Astrocyte of the cerebellum (primary cell): ENCODE data around the gene KCNJ10.

Experiments used
- DNase-seq: peaks from one replicate; pipeline ENCODE4 v3.0.0-alpha.2; 2011; ENCODE audit warnings: low read depth
- H3K4me3 ChIP-seq: 2 replicates; pipeline ENCODE4 v1.5.1; 2011; ENCODE audit warnings: mild to moderate bottlenecking, low read depth, low read length, moderate library complexity
- in situ Hi-C: cut with HindIII; loops from 2 replicates; pipeline ENCODE4 v1.10.0; 2017; ENCODE audit warnings: low sequenced_read_pairs
- TF ChIP-seq, protein P1 (sequence below): IDR thresholded peaks from 2 replicates; pipeline ENCODE4 v1.5.1; 2012; ENCODE audit warnings: low read length, low read depth, moderate library complexity, mild to moderate bottlenecking; ENCODE audit errors: missing control alignments

The KCNJ10 gene

DNA sequence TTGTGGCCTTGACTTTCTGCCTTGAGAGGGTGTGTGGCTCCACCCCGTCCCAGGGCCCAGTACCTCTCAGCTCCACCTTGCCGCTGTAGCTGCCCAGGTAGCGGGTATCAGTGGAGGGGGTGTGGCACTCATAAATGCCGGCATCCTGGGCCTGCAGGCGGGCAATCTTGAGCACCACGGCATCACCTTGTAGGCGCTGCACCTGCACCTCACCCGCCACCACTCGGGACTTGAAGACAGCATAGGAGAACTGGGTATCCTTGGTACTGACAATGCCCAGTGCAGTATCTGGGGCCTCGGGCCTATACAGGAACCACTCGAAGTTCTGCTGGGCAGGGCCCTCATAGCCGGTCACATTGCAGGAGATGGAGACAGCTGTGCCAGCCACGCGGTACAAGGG, 24.8 kb upstream of the KCNJ10 start:
- in situ Hi-C loops = no loop called here
- DNase-seq = no peak
- no peak overlapping the region for H3K4me3 ChIP-seq
- TF ChIP-seq, protein P1, sequence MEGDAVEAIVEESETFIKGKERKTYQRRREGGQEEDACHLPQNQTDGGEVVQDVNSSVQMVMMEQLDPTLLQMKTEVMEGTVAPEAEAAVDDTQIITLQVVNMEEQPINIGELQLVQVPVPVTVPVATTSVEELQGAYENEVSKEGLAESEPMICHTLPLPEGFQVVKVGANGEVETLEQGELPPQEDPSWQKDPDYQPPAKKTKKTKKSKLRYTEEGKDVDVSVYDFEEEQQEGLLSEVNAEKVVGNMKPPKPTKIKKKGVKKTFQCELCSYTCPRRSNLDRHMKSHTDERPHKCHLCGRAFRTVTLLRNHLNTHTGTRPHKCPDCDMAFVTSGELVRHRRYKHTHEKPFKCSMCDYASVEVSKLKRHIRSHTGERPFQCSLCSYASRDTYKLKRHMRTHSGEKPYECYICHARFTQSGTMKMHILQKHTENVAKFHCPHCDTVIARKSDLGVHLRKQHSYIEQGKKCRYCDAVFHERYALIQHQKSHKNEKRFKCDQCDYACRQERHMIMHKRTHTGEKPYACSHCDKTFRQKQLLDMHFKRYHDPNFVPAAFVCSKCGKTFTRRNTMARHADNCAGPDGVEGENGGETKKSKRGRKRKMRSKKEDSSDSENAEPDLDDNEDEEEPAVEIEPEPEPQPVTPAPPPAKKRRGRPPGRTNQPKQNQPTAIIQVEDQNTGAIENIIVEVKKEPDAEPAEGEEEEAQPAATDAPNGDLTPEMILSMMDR = no peak

DNA sequence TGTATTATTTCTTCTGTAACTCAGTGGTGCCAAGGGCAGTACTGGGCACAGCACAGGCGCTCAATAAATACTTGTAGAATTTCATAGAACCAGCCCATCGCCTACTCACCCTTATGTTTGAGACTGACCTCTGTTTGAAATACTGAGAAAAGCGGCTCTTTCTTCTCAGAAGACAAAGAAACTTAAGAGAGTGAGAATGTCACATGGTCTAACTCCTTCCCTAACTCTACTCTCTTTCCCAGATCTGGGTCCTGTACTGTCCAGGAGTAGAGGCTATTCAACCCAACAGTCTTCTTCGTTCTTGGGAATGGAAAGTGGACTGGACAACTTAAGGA, 24.3 kb upstream of the KCNJ10 start:
- H3K4me3 ChIP-seq = no peak overlapping the region
- in situ Hi-C loops = no loop called here
- TF ChIP-seq, protein P1 = no peak
- DNase-seq = no peak

DNA sequence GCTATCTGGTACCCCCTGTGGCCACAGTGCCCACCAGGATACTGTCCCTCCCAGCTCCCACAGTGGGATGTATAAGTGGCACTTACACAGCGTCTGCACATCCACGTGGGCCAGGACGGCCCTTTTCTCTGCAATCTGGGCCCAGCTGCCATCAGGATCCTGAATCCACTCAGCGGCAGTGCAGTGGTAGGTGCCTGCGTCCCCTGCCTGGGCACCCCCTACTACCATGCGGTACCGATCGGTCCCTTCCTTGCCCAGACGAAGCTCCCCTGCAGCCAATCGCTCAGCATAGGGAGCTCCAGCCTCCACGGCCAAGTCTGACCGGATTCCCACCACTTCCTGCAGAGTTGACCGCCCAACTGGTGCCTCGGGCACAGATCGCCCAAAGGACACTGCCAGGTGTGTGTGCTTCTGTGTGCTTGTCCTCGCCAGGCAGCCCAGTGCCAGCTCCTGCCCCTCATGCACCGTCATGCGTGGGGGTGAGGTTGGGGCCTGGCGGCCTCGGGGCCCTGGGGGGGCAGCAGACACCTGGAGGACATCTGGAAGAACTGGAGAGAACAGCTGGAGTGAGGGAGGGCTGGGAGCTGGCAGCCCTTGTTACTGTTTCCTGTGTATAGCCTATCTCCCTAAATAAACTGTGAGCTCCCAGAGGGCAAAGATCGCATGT, 23.8 kb upstream of the KCNJ10 start:
- in situ Hi-C loops = no loop called here

DNA sequence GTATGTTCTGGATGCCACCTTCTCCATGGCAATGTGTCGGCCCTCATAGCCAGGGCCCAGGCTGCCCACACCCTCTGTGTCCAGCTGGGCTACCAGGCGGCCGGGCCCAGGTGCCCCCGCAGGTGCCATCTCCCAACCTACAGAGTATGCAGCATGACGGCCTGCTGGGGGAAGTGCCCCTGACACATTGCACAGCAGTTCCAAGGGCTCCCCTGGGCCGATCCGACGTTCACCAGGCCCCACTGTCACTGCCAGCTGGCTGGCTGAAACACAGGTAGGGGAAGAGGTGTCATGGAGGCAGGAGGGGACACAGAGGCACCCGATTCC, 23.1 kb upstream of the KCNJ10 start:
- TF ChIP-seq, protein P1 = no peak
- in situ Hi-C loops = no loop called here
- no peak for DNase-seq
- H3K4me3 ChIP-seq = no peak overlapping the region

More for the DNA sequence above, 23.8 kb upstream of the KCNJ10 start:
- H3K4me3 ChIP-seq = no peak overlapping the region
- DNase-seq = no peak
- TF ChIP-seq, protein P1 = no peak

DNA sequence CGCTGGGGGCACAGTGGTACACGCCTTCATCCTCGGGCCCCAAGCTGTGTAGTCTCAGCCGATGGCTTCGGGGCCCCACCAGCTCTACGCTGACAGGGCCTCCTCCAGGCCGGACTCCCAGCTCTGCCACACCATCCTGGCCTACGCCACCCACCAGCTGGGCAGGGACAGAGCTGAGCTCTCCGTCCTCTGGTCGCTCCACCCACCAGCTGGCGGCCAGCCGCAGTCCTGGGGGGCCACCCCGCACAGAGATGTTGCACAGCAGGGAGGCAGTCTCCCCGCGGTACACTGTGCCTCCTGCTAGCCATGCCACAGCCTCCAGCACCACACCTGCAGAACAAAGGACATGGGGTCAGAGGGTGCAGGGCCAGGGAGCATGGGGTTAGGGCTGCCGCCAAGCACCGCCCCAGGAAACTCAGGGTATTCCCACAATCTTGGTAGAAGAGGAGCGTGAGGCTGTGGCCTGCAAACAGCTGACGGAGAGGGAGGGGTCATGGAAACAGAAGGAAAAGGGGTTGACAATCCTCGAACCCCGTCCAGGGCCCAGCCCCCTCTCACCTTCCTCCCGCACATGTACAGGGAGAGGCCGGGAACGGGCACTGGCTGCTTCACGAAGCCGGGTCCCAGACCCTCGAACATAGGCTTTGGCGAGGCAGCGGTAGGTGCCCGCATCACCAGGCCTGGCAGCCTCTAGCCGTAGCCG, 22.6 kb upstream of the KCNJ10 start:
- in situ Hi-C loops = no loop called here
- TF ChIP-seq, protein P1 = no peak
- no peak overlapping the region for H3K4me3 ChIP-seq
- no peak for DNase-seq

DNA sequence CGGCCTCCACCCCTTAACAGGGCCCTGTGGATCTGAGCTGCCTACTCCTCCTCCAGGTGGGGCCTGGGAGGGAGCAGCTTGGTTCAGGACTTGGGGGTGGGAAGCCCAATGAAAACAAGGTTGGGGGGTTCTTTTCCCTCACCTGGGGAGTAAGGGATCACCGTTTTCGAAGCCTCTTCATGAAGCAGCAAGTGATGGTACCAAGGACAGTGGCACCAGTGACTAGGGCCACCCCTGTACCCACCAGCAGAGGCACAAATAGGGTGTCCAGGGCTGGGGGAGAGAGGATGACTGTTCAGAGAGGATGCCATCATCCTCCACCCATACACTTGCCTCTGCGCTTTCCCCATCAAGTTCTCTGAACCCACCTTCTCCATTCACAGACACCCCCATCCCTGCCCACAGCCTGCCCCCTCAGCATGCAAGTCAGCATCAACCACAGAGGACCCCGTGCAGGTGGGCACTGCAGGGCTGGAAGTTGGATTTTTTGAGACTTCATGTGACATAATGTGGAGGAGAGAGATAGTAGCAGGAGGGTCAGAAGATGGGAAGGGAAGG, 21.8 kb upstream of the KCNJ10 start:
- no peak overlapping the region for H3K4me3 ChIP-seq
- in situ Hi-C loops = no loop called here
- TF ChIP-seq, protein P1 = no peak
- DNase-seq = no peak
